Lower leg skin (tissue), 4 donors: Measurements from ENCODE around the gene B3GALT6. TPM values are rescaled to one million over a fixed set of nuclear protein-coding genes. Genes with fewer than 3 reads are reported as not detected.

ENCODE experiments used
- DNase-seq, 2 donors: peaks; one replicate each; pipeline ENCODE4 v3.0.0-alpha.2; 2019; ENCODE audit warnings: low spot score in 2 of 2
- H3K4me3 ChIP-seq: fragments of 200-600 bp; sonication (generic); 2 replicates; pipeline ENCODE4 v1.5.1; 2017; ENCODE audit warnings: mild to moderate bottlenecking, low read depth; ENCODE audit not compliant: poor library complexity, severe bottlenecking
- CTCF ChIP-seq, 3 donors: fragments of 450-650 bp; IDR thresholded peaks; one replicate each; pipeline ENCODE4 v1.5.1; 2016; ENCODE audit warnings: antibody characterized with exemption in 3 of 3, mild to moderate bottlenecking in 3 of 3, moderate library complexity in 2 of 3
- POLR2A ChIP-seq, 2 donors: fragments of 450-650 bp; IDR thresholded peaks; one replicate each; pipeline ENCODE4 v1.6.1; 2016 to 2017; ENCODE audit warnings: antibody characterized with exemption in 2 of 2, mild to moderate bottlenecking in 1 of 2, moderate library complexity in 1 of 2
- WGBS, 2 donors: methylation state at CpG; one replicate each; pipeline ENCODE4 v1.1.5; 2018; 5-methylcytosine and 5-hydroxymethylcytosine counted together
- intact Hi-C: fragments of 100-400 bp; cut with DNase I; formaldehyde crosslinking; loops from one replicate; pipeline ENCODE4 v1.15.0; 2023; ENCODE audit warnings: low total_unique reads
- total RNA-seq, 4 donors: library from RNA; depleted of rRNA; stranded (reverse); fragments of >200 nt; gene quantifications; one replicate each; pipeline ENCODE4 v1.1.0, GENCODE V29; 2016

Gene B3GALT6
- total RNA-seq, 4 donors from 2014 or later, result 12.8 to 26.1 (median 18.9) TPM

GRCh38 chr1:1230656-1231399 is 1.2 kb upstream of the B3GALT6 start:
- intact Hi-C loops, result no loop called here
- 8 to 10% methylated on average over 23 to 24 of the region's 24 CpGs for WGBS, 2 donors
- no peak for DNase-seq
- H3K4me3 ChIP-seq, result peak overlapping the region; percentile 95
- no peak for TF ChIP-seq CTCF (IDR thresholded peaks at IDR 0.05)
- no peak for TF ChIP-seq POLR2A (IDR thresholded peaks at IDR 0.05)

- peak within 1 kb of the TSS; percentile 95 for H3K4me3 ChIP-seq
- no peak for TF ChIP-seq POLR2A (IDR thresholded peaks at IDR 0.05)
- no peak for TF ChIP-seq CTCF (IDR thresholded peaks at IDR 0.05)
- peak; percentile 94 to 99 for DNase-seq
- intact Hi-C loops, result no loop called here
- 0 to 1% methylated on average over 42 to 68 of the region's 99 CpGs for WGBS, 2 donors
These were observed 433 bp upstream of the B3GALT6 start, which contains the start of gene SDF4 for GRCh38 chr1:1231400-1232207. Gene SDF4, minus strand, starts transcription at chr1:1232001. Its CDS starts 3,229 bp downstream, at chr1:1228772.

- intact Hi-C loops, result no loop called here
- no peak overlapping the region for H3K4me3 ChIP-seq
- WGBS, 2 donors, result 89 to 90% methylated on average over 61 to 62 of the region's 98 CpGs
- TF ChIP-seq CTCF (IDR thresholded peaks at IDR 0.05) (no peak), POLR2A (IDR thresholded peaks at IDR 0.05) (no peak)
- DNase-seq, result no peak
These were observed 944 bp downstream of the B3GALT6 start for GRCh38 chr1:1232796-1233566.

- WGBS, 2 donors, result 93 to 95% methylated on average over 15 of the region's 15 CpGs
- TF ChIP-seq POLR2A (IDR thresholded peaks at IDR 0.05) (no peak), CTCF (IDR thresholded peaks at IDR 0.05) (no peak)
- DNase-seq, result no peak
- H3K4me3 ChIP-seq, result no peak overlapping the region
- intact Hi-C loops, result no loop called here
These were observed 1.5 kb downstream of the B3GALT6 start for GRCh38 chr1:1233567-1233892.

- 92 to 94% methylated on average over 19 to 28 of the region's 28 CpGs for WGBS, 2 donors
- intact Hi-C loops, result no loop called here
These were observed 2.3 kb downstream of the B3GALT6 start for GRCh38 chr1:1234180-1234808.

More at GRCh38 chr1:1234180-1234808, 2.3 kb downstream of the B3GALT6 start:
- no peak overlapping the region for H3K4me3 ChIP-seq
- TF ChIP-seq POLR2A (IDR thresholded peaks at IDR 0.05) (no peak), CTCF (IDR thresholded peaks at IDR 0.05) (no peak)
- no peak for DNase-seq
